Gastroesophageal sphincter (tissue), 3 donors: ENCODE results near the gene RAMP1.

Experiments
- EP300 ChIP-seq: sonication (generic); formaldehyde crosslinking; IDR thresholded peaks from one replicate; pipeline ENCODE4 v1.6.1; 2017; ENCODE audit warnings: antibody characterized with exemption, mild to moderate bottlenecking
- POLR2A ChIP-seq, 2 donors: fragments of 450-650 bp; IDR thresholded peaks; one replicate each; pipeline ENCODE4 v1.6.1; 2017; ENCODE audit warnings: antibody characterized with exemption in 2 of 2, mild to moderate bottlenecking in 2 of 2, moderate library complexity in 1 of 2
- POLR2AphosphoS5 ChIP-seq: sonication (generic); formaldehyde crosslinking; IDR thresholded peaks from one replicate; pipeline ENCODE4 v1.6.1; 2017; ENCODE audit warnings: antibody characterized with exemption
- TF ChIP-seq, protein P1 (sequence below), 4 experiments: fragments of 200-600 bp in 2 of 4; fragments of 450-650 bp in 2 of 4; sonication (generic) in 1 of 4; IDR thresholded peaks; one replicate each; pipeline ENCODE4 v1.5.1; 2017 to 2019; ENCODE audit warnings: antibody characterized with exemption in 4 of 4, mild to moderate bottlenecking in 2 of 4, moderate library complexity in 2 of 4

DNA sequence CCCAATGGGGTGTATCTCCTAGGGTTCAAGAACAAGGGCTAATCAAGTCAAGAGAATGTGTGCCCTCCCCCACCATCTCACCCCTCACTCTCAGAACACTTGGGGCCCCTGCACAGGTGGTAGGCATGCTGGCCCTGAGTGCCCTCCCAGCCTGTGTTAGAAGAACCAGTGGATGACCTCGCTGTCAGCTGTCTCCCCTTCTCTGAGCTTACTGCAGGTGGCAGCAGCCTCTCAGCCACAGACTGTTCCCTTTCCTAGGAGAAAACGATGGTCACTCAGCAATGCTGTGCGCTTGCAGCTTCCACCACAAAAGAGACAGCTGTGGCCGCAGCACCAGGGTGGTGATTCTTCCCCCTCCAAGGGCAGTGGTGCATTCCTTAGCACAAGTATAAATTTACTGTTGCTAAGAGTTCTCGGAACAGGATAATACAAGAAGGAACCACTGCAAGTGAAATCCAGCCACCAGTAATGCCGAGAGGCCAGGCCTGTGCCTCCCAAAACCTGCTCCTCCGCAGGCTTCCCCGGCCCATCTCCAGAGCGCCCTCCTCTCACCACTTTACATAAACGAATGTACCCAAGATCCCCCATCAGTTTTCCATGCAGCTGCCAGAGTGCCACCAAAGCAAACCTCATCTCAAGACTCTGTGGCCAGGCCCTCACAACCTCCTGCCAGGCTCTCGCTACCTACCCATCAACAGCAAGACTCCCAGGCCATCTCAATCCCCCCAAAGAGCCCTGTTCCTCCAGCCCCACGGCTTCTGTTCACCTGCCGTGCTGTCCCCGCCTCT lies 935 bp upstream of the RAMP1 start:
- TF ChIP-seq, protein P1, sequence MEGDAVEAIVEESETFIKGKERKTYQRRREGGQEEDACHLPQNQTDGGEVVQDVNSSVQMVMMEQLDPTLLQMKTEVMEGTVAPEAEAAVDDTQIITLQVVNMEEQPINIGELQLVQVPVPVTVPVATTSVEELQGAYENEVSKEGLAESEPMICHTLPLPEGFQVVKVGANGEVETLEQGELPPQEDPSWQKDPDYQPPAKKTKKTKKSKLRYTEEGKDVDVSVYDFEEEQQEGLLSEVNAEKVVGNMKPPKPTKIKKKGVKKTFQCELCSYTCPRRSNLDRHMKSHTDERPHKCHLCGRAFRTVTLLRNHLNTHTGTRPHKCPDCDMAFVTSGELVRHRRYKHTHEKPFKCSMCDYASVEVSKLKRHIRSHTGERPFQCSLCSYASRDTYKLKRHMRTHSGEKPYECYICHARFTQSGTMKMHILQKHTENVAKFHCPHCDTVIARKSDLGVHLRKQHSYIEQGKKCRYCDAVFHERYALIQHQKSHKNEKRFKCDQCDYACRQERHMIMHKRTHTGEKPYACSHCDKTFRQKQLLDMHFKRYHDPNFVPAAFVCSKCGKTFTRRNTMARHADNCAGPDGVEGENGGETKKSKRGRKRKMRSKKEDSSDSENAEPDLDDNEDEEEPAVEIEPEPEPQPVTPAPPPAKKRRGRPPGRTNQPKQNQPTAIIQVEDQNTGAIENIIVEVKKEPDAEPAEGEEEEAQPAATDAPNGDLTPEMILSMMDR (IDR thresholded peaks at IDR 0.05), result peak in 3 of 4 experiments; percentile 89 to 92 (median 89)
- no peak for TF ChIP-seq EP300
- no peak for TF ChIP-seq POLR2A (IDR thresholded peaks at IDR 0.05)
- TF ChIP-seq POLR2AphosphoS5, result peak; percentile 47
